HG03103 (cell line): Measurements from ENCODE around the gene TMEM184B.

Source experiments
- ATAC-seq: cut with Tn5 transposase; IDR thresholded peaks from one replicate; pipeline ENCODE4 v1.9.1; 2021; ENCODE audit warnings: low read depth; ENCODE audit not compliant: unreplicated experiment

Gene TMEM184B

GRCh38 chr22:38228873-38229740 is 43.7 kb downstream of the TMEM184B start:
- ATAC-seq = no peak

DNA sequence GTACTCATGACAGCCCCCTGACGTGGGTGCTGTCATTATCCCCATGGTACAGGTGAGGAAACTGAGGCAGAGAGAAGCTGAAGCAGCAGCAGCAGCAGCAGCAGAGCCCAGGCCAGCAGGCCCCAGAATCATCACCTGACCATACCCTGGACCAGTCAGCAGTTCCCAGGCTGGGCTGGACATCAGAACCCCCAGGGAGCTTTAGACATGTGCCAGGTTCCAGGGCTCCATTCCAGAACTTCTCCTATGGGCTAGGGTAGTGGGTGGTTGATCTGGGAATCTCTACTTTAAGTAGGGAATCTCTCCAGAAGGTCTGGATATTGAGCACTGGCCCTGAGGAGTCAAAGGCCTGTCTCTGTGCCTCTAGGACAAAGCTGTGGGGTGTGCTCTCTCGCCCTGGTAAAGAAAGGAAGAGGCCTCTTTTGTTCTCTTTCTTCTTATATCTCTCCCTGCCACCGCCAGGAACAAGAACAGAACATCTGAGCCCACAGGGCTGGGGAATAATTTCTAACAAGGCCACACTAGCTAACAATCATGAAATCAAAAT is 44.4 kb downstream of the TMEM184B start:
- ATAC-seq = no peak

- ATAC-seq = no peak
Observed at GRCh38 chr22:38226853-38227649, 45.8 kb downstream of the TMEM184B start.

GRCh38 chr22:38223289-38223960 is 49.4 kb downstream of the TMEM184B start:
- ATAC-seq = no peak

DNA sequence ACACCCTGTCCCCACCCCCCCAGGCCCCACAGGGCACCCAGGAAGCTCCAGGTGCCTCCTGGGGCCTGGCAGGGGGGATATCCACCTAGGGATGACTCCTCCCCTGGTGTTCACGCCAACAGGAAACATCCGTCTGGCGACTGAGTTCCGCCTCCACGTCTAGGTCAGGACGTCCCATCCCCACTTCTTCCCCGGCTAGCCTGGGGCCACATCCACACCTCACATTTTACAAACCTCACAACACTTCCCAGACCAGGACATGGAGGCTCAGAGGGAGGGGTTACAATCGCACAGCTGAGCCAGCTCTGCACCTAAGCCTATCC is 50.1 kb downstream of the TMEM184B start:
- no peak for ATAC-seq

GRCh38 chr22:38221908-38222796 is 50.7 kb downstream of the TMEM184B start:
- ATAC-seq = no peak

DNA sequence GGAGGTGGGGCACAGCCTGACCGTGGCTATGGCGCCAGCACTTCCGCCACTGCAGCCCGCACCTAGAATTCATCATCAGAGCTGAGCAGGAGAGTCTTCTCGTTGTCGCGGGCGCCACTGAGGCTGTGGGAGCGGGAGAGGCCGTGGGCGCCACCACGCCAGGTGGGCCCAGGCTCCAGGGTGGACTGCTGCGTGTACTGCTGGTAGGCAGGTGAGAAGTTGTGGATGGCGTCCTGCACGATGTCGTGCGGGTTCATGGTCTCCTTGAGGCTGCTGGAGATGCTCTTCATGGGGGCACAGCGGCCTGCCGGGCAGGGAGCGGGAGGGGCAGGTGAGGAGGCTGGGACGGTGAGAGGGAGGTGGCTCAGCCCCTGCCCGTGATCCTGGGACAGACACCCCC is 51.4 kb downstream of the TMEM184B start:
- no peak for ATAC-seq

DNA sequence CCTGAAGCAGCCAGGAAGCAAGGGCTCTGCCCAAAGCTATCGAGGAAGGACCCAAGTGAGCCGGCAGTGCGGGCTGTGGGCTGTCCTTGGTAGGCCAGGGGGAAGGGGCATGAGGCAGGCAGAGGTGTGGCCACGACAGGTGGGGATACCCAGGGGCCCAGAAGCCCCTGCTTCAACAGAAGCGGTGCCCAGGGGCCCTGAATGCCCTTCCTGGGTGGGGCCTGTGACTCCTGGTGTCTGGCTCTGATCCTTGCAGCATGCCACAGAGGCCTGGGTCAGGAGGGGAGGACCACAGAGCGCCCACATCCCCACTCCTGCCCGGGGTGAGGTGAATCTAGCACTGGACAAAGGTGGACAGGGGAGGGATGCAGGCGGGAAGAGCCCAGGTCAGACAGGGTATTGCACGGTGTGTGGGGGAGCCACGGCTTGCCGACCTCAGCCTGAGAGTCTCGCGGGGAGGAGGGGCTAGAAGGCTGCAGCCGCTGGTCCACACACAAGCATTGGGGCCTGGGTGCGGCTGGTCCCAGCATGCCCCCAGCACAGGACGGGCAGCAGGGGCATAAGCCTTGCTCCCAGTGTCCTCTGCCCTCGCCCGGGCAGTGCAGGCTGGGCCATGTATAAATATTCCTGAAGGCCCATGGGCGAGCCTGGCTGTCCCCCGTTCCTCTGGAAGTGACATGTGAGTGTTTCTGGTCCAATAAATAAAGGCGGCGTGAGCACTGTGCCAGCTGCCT is 52.0 kb downstream of the TMEM184B start:
- no peak for ATAC-seq

- no peak for ATAC-seq
Observed at GRCh38 chr22:38220163-38220562, 52.6 kb downstream of the TMEM184B start.

DNA sequence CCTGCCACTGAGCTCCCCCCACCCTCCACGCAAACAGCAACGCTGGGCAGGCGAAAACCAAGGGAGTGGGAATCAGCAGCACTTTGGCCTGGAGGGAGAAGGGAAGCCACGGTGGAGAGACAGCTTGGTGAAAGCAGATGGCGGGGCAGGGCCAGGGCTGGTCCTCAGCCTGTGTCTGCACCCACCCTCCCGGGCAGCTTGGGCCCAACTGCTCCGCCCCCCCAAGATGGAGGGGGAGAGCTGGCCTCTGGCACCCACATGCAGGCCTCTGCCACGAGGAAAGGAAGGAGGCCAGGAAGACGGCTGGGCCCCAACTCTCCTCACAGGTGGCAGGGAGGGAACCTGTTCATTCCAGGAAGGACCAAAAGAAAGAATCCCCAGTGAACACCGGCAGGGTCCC is 53.2 kb downstream of the TMEM184B start:
- ATAC-seq = no peak

- no peak for ATAC-seq
Observed at GRCh38 chr22:38218661-38219622, 53.9 kb downstream of the TMEM184B start.

DNA sequence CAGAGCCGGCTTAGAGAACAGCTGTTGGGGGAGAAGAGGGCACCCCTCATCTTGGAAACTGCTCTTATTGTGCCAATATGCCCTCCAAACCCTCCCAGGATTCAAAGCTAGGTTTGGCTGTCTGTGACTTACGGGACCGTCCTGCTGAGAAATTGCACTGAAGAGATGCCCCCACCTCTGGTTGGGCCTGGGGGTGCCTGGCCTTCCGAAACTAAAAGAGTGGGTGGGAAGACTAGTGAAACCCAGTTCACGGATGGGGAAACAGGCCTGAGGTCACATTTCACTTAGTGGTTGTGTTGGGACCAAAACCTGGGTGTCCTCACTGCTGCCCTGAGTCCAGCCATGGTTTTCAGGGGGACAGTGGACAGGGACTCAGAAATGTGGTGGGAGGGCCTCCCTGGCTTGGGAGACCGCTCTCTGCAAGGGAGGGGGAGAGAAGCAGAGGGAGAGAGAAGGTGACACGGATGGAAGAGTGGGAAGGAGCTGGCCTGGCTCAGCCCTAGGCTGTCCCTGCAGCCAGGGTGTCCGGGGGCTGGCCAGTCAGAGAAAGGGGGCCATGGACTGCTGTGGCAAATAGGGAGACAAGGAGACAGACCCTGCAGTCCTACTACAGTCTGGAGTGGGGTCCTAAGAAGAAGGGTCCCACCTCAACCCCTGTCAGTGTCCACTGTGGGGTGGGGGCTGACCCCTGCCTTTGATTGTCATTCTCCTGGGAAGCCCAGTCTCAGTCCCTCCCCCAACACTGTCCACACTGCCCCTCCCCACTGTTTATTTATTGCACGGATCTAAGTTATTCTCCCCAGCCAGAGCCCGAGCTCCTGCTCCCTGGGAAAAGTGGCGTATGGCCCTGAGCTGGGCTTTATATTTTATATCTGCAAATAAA is 57.4 kb downstream of the TMEM184B start:
- no peak for ATAC-seq

DNA sequence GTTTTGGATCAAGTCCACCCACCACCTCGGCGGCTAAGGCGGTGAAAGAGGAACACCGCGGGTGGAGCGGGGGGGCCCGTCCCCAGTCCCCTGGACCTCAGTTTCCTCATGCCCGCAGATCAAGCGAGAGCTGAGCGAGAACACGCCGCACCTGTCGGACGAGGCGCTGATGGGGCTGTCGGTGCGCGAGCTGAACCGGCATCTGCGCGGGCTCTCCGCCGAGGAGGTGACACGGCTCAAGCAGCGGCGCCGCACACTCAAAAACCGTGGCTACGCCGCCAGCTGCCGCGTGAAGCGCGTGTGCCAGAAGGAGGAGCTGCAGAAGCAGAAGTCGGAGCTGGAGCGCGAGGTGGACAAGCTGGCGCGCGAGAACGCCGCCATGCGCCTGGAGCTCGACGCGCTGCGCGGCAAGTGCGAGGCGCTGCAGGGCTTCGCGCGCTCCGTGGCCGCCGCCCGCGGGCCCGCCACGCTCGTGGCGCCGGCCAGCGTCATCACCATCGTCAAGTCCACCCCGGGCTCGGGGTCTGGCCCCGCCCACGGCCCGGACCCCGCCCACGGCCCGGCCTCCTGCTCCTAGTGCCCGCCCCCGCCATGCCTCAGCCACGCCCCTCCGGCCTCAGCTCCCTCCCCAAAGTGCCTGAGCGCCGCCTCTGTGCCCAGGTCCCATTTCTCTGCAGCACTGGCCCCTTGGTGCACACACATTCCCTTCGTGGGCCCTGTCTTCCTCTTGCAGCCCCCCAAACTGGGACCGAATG is 58.3 kb downstream of the TMEM184B start:
- no peak for ATAC-seq

DNA sequence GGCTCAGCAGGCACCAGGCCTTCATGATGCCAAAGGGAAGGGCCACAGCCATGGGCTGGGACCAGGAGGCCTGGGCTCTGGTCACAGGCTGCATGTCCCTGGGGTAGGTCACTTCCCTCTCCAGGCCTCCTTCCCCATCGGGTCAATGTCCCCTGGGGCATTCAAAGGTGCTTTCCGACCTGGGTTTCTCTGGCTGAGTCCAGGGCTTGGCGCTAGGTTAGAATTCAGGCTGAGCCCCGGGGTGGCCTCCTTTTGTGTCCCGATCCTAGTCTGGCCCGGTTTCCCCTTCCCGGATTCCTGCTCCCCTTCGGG is 58.9 kb downstream of the TMEM184B start:
- ATAC-seq = no peak

GRCh38 chr22:38213319-38213989 is 59.4 kb downstream of the TMEM184B start:
- no peak for ATAC-seq

DNA sequence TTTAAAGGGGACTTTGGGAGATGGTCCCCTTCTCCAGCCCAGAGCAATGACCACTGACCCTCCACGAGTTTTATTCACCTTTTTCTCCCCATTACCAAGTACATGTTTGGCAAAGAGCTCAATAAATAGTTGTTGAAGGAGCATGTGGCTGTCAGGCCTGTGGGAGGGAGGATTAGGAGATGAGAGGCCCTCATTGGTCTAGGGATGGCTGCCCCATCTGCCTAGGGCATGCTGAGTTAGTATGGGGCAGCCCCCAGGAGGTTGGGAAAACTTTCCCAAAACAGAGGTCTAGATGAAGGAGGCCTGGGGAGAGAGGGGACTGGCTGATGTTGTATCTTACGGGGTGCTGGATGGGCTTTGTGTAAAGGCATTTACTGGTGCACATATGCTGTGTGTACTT is 60.4 kb downstream of the TMEM184B start:
- no peak for ATAC-seq
